ENCODE measurements around the gene SRSF8. TPM values are rescaled to one million over a fixed set of nuclear protein-coding genes. Genes with fewer than 3 reads are reported as not detected.

SRSF8 gene
- total RNA-seq, 1 donor from 2014 or later, result 40.4 TPM

- H3K27ac Mint-ChIP-seq (ENCODE audit: unreplicated experiment), result no peak overlapping the region
- H3K27me3 Mint-ChIP-seq (ENCODE audit: low read depth), result no peaks in the 10 kb centered on the region
These were observed 16.0 kb upstream of the SRSF8 start for GRCh38 chr11:95050595-95051202.

GRCh38 chr11:95054356-95054755 lies 12.4 kb upstream of the SRSF8 start:
- Mint-ChIP-seq H3K27me3 (ENCODE audit: low read depth) (no peaks in the 10 kb centered on the region), H3K27ac (ENCODE audit: unreplicated experiment) (no peak overlapping the region)

More at GRCh38 chr11:95050595-95051202, 16.0 kb upstream of the SRSF8 start:
- Mint-ChIP-seq H3K36me3 (ENCODE audit: low read depth) (no peaks in the 10 kb centered on the region), H3K4me1 (peaks cover 7% of the 10 kb centered on the region), H3K9me3 (peaks cover 3% of the 10 kb centered on the region), H3K4me3 (no peak overlapping the region)
- DNase-seq (ENCODE audit: low read depth, low spot score), result no peak
- no peak for TF ChIP-seq CTCF (conservative IDR thresholded peaks at IDR 0.05)

GRCh38 chr11:95055283-95055897 lies 11.3 kb upstream of the SRSF8 start:
- no peaks in the 10 kb centered on the region for H3K27me3 Mint-ChIP-seq (ENCODE audit: low read depth)
- H3K9me3 Mint-ChIP-seq, result peaks cover 3% of the 10 kb centered on the region
- no peak overlapping the region for H3K4me3 Mint-ChIP-seq
- DNase-seq (ENCODE audit: low read depth, low spot score), result no peak
- no peak for TF ChIP-seq CTCF (conservative IDR thresholded peaks at IDR 0.05)
- H3K27ac Mint-ChIP-seq (ENCODE audit: unreplicated experiment), result no peak overlapping the region
- H3K36me3 Mint-ChIP-seq (ENCODE audit: low read depth), result no peaks in the 10 kb centered on the region
- no peaks in the 10 kb centered on the region for H3K4me1 Mint-ChIP-seq

More at GRCh38 chr11:95054356-95054755, 12.4 kb upstream of the SRSF8 start:
- Mint-ChIP-seq H3K4me1 (no peaks in the 10 kb centered on the region), H3K4me3 (no peak overlapping the region), H3K36me3 (ENCODE audit: low read depth) (no peaks in the 10 kb centered on the region), H3K9me3 (peaks cover 3% of the 10 kb centered on the region)
- no peak for DNase-seq (ENCODE audit: low read depth, low spot score)
- no peak for TF ChIP-seq CTCF (conservative IDR thresholded peaks at IDR 0.05)

GRCh38 chr11:95057959-95058358 lies 8.8 kb upstream of the SRSF8 start:
- Mint-ChIP-seq H3K36me3 (ENCODE audit: low read depth) (no peaks in the 10 kb centered on the region), H3K27ac (ENCODE audit: unreplicated experiment) (no peak overlapping the region), H3K27me3 (ENCODE audit: low read depth) (no peaks in the 10 kb centered on the region), H3K4me3 (no peak overlapping the region), H3K4me1 (no peaks in the 10 kb centered on the region), H3K9me3 (no peaks in the 10 kb centered on the region)
- no peak for DNase-seq (ENCODE audit: low read depth, low spot score)
- TF ChIP-seq CTCF (conservative IDR thresholded peaks at IDR 0.05), result no peak

- Mint-ChIP-seq H3K27me3 (ENCODE audit: low read depth) (no peaks in the 10 kb centered on the region), H3K27ac (ENCODE audit: unreplicated experiment) (no peak overlapping the region), H3K9me3 (no peaks in the 10 kb centered on the region), H3K4me3 (no peak overlapping the region), H3K4me1 (no peaks in the 10 kb centered on the region), H3K36me3 (ENCODE audit: low read depth) (no peaks in the 10 kb centered on the region)
- TF ChIP-seq CTCF (conservative IDR thresholded peaks at IDR 0.05), result no peak
- no peak for DNase-seq (ENCODE audit: low read depth, low spot score)
These were observed 8.1 kb upstream of the SRSF8 start for GRCh38 chr11:95058621-95059020.

All from neural crest cell (in vitro differentiated cells).